Stimulated activated CD8-positive, alpha-beta memory T cell treated with anti-CD3 and anti-CD28 coated beads, Interleukin-15, amount 100 ng/mL, for 24 hours (primary cell): ENCODE data around the gene CEP170.
"Not testable (repeated sequence)": the region's sequence is repeated elsewhere in the genome, so short reads cannot be mapped to it uniquely, and the experiment has no call there.

Experiments
- DNase-seq: peaks from one replicate; pipeline ENCODE4 v3.0.0-alpha.2; 2020; ENCODE audit warnings: low read depth

Gene CEP170

GRCh38 chr1:243173758-243174369 lies 81.2 kb downstream of the CEP170 start:
- DNase-seq: not testable (repeated sequence)

DNA sequence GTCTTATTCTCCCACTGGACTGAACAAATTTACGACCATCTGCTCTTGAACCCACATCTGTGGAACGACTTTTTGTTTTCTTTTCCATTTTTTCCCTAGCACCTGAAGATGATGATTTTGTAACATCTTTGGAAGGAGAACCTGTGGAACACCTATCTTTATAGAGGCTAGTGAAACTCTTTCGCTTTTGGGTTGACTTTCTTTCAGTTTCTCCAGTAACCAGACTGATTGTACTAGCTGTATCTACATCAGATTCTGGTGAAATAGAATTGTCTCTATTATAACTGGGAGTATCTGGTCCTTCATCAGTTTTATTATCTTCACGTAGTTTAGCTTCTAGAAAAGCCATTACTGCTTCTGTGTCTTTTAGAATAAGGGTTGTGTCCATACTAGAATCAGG lies 90.2 kb downstream of the CEP170 start:
- not testable (repeated sequence) for DNase-seq

GRCh38 chr1:243150906-243151305 lies 104.2 kb downstream of the CEP170 start:
- DNase-seq: not testable (repeated sequence)

DNA sequence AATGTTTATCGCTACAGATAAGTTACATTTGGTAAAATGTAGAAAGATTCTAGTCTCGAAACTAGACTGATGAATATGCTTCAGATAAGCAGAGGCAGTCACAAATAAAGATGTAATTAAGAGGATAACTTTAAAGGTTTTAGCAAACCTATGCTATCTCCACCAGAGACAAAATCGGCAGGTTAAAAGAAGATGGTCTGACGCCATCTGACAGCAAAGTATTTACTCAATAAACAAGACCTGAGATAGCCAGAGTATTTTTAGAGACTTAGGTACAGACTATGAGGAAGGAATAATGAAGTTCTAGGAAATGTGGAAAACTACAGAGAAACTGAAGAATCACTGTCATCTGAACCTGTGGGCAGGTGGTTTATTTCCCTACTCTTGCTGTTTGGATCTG lies 106.0 kb downstream of the CEP170 start:
- DNase-seq: not testable (repeated sequence)

DNA sequence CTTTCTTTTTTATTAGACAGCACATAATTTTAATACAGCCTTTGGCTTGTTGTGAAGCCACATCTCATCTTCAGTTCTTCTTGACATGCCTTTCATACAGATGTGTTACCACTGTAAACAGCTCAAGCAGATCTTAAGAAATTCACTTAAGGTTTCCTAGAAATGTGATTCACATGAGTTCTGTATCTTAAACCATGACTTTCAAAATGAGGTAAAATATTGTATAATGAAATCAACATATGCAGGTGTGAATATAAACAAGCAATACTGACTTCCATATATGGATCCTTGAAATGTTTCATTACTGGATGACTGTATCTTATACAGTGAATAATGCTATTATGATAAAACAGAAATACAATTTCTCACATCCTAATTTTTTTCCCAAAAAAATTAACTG lies 107.7 kb downstream of the CEP170 start:
- DNase-seq: not testable (repeated sequence)

- DNase-seq: not testable (repeated sequence)
Measured at GRCh38 chr1:243140498-243140897, 114.6 kb downstream of the CEP170 start.

- not testable (repeated sequence) for DNase-seq
Measured at GRCh38 chr1:243122876-243123409, 132.1 kb downstream of the CEP170 start.

DNA sequence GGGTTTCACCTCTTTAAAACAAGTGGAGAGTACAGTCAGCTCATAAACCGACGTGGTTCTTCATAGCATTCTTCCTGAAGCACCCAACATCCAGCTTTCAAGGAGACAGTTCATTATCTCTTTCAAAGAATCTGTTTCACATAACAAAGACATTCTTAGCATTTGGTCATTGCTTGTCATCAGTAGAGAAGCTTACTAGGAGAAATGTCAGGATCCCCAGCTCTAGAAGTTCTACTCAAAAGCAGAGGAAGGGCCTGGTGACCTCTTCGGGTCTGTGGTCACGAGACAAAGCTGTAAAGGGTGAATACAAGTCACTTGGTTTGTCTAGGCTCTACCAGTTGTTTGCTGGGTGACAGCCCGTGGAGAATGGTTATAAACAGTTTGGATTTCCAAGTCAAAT lies 133.1 kb downstream of the CEP170 start:
- DNase-seq: not testable (repeated sequence)

DNA sequence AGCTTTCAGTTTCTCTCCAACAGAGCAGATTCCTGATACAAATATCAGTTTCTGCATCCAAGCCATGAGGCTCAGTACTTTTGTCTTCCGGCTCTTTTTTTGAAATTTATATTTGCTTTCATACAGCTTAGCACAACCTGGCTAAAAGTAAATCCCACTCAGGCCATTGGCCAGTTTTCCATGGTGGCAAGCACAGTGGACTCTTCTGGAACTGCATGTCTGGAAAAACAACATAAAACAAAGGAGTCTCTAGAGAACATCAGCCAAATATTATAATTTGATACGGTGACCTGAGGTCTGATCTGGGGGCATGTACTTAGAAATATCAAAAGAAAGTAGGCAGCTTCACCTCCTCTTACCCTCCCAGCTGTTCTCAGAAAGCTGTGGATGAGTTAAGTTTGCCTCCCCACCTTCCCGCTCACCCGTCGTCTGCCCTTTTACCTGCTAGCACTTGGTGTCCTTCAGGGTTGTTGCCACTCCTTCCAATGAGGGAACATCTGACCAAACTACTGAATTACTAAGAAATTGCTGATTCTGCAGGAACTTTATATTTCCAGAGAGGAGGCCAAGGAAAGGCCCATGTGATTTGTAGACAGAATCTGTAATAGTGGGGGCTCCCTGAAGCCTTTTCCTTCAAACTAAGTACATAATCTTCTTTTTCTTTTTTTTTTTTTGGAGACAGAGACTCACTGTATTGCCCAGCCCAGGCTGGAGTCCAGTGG lies 136.3 kb downstream of the CEP170 start:
- DNase-seq: not testable (repeated sequence)

DNA sequence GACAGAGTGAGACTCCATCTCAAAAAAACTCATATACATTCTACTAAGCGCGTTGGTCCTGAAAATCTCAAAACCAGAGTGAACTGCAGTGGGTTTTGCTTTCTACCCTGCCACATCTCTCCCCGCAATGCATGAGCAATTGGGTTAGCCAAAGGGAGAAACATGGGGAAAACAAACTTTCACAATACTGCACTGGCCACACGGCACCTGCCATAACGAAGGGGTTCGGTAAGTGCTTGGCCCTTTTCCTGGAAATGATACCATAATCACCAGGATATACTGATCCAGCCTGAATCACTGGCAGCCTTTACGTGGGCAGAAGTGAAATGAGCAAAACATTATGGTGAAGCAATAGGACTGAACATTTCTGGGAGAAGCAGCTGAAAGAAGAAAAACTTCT lies 138.9 kb downstream of the CEP170 start:
- not testable (repeated sequence) for DNase-seq

DNA sequence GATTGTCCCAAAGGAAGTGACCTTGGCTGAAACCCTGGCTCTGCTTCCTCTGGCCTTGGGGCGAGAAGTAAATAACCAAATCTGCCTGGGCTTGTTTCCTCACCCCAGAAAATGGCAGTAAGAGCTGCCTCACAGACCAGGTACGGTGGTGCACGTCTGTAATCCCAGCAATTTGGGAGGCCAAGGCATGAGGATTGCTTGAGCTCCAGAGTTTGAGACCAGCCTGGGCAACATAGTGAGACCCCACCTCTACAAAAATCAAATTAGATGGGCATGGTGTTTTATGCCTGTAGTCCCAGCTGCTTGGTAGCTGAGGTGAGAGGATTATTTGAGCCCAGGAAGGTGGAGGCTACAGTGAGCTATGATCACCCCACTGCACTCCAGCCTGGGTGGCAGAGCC lies 140.3 kb downstream of the CEP170 start:
- DNase-seq: not testable (repeated sequence)

DNA sequence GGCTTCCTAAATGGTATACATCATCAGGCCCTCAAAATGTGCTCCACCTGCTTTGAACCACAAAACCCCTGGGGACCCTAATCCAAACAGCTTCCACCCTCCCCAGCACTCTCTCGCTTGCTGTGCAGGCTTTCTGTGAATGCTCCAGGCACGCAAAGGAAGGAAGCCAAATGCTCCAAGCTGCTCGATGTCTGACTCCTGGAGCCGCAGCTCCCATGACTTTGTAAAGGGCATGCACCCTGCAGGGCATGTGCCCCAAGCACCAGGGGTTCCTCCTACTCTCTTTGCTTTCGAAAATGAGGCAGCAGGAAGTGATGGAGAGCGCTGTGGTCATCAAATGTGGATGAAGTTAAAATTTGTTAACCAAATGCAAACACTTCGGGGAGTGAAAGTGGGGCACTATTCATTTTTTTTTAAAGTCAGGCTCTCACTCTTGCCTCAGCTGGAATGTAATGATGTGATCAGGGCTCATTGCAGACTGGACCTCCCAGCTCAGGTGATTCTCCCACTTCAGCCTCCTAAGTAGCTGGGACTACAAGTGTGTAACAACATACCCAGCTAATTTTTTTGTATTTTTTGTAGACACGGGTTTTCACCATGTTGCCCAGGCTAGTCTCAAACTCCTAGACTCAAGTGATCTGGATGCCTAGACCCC lies 140.9 kb downstream of the CEP170 start:
- not testable (repeated sequence) for DNase-seq

- not testable (repeated sequence) for DNase-seq
Measured at GRCh38 chr1:243107171-243107570, 147.9 kb downstream of the CEP170 start.

GRCh38 chr1:243105652-243106332 lies 149.3 kb downstream of the CEP170 start:
- not testable (repeated sequence) for DNase-seq

DNA sequence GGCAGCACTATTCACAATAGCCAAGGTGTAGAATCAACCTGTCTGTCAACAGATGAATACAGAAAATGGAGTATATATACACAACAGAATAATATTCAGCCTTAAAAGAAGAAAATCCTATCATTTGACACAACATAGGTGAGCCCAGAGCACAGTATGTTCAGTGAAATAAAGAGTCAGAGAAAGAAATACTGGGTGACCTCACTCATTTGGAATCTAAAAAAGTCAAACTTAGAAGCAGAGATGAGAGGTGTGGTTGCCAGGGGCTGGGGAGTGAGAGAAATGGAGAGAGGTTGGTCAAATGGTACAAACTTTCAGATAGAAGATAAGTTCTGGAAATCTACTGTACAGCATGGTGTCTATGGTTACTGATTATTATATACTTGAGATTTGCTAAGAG lies 150.0 kb downstream of the CEP170 start:
- not testable (repeated sequence) for DNase-seq

GRCh38 chr1:243104452-243104851 lies 150.6 kb downstream of the CEP170 start:
- not testable (repeated sequence) for DNase-seq

GRCh38 chr1:243101551-243102050 lies 153.5 kb downstream of the CEP170 start:
- DNase-seq: peak; percentile 50

- not testable (repeated sequence) for DNase-seq
Measured at GRCh38 chr1:243087368-243087767, 167.7 kb downstream of the CEP170 start.
